A172 (cell line): ENCODE results near the gene PI4KB. TPM values are rescaled to one million over a fixed set of nuclear protein-coding genes. Genes with fewer than 3 reads are reported as not detected.

Source experiments
- DNase-seq: peaks from one replicate; pipeline ENCODE4 v3.0.0-alpha.2; 2015; ENCODE audit warnings: low spot score
- total RNA-seq: library from RNA; depleted of rRNA; stranded (reverse); fragments of >200 nt; shearing (Covaris generic); gene quantifications from 2 replicates; pipeline ENCODE4 v1.2.3, GENCODE V29; 2014

The PI4KB gene
- total RNA-seq, 1 experiment from 2014 or later = 86.6 TPM

DNA sequence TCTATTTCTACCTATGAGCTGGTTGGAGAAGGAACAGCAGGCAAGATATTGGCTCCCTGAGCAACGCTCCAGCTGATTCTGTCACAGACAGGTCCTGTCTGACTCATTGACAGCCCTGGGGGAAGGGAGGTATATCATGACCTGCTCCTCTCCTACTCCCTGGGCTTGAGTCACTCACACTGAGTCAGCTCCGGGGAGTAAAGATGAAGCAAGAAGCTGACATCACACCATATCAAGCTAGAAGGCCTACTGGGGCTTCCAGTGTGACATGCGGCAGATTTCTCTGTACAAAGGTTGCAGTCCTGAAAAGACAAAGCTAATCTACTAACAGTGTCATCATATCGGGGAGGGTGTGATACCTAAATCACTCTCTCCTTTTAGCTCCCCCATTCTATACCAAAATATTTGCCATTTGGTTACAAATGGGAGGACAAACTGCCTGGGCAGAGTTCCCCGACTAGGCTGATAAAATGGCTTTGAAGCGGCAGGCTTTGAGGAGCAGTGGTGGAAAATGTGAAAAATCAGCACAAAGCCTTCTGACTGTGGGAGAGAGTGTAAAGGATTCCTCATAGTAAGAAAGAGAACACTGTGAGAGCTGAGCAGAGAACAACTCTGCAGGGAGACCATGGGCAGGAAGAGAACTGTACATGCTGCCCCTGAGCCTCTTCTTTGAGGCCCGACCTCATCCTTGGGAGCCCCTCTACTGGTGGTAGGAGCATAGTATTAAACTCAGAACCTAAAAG lies 15.5 kb downstream of the PI4KB start:
- peak; percentile 100 for DNase-seq

DNA sequence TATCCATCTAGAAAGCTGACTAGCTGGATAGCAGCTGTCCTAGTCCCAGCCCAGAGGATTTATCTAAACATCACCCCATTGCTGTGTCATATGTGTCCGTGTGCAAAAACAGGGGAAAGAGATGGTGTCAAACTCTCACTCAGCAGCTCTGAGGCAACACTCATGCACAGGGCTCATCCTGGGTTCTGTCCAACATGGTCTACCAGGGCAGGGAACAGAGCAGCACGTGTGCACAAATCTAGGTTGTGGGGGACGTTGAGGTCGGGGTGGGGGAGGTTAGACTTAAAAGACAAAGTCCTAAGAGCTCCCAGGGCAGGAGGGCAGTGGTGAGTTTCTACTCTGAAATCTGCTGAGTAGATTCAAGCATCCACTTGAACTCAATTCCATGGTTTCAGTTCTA lies 16.2 kb downstream of the PI4KB start:
- no peak for DNase-seq

DNA sequence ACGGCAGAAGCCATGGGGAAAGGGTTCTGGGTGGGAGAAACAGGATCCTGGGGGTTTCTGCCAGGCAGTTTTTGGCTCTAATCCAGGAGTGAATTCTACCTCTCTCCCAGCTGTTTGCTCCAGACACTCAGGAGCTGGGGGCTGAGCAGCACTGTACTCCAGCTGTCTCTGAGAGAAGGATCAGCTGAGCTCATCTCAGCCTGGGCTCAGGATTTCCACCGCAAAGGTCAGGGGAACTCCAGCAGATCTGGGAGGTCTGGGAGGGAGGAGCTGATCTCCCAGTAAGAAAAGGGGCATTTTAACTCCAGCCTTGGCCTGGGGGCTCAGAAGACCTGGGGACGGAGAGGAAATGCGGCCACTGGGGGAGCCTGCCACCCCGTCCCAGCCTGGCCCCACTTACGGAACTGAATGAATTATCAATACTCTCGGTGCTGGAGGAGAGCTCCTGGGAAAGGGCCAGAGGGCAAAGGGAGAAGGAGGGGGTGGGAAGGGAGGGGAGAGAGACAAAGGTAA lies 17.3 kb downstream of the PI4KB start:
- DNase-seq = no peak

DNA sequence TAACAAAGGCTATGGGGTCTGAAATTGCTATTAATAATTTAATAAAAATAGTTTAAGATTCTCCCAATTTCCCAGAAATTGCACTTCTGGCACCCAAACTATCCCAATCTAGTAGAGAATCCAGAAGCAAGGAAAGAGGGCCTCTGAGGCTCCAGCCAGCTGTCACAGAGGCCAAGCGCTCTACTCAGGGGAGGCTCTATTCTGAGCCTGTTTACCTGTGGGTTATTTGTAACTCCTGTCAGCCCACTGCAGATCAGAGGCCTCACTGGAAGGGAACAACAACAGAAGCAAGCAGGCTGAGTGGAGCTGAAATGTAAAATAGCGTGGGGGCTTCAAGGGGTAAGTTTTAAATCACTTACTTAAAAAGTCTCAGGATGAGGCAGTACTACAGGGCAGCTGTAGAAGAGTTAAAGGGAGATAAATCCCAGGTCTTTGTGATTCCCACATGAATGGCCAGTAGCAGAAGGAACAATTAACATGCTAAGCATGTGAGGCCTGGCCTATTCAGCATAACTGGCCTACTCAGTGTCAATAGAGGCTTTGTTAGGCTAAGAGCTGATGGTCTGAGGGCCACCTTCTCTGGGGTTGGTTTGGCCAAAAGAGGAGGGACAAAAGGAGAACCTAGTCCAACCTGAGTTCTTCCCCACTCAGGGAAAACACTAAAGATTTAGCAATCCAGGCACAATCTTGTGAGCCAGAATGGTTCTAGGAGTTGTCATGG lies 32.3 kb downstream of the PI4KB start:
- no peak for DNase-seq

DNA sequence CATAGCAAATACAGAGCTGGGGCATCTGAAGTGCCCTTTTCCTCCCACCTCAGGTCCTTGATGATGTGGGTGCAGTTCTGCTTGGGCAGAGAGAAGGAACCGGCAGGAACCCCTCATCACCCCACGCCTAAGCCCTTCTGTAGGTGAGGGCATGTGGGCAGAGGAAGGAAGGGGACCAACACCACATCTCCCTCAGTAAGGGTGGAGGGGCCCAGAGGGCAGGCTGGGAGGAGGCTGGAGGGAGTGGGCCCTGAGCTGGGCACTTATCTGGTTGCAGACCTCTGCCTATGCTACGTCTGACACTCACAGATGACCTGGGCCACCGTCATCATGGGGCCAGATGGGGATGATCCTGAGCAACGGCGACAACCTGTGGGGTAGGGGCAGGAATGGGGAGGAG lies 34.1 kb downstream of the PI4KB start:
- no peak for DNase-seq

DNA sequence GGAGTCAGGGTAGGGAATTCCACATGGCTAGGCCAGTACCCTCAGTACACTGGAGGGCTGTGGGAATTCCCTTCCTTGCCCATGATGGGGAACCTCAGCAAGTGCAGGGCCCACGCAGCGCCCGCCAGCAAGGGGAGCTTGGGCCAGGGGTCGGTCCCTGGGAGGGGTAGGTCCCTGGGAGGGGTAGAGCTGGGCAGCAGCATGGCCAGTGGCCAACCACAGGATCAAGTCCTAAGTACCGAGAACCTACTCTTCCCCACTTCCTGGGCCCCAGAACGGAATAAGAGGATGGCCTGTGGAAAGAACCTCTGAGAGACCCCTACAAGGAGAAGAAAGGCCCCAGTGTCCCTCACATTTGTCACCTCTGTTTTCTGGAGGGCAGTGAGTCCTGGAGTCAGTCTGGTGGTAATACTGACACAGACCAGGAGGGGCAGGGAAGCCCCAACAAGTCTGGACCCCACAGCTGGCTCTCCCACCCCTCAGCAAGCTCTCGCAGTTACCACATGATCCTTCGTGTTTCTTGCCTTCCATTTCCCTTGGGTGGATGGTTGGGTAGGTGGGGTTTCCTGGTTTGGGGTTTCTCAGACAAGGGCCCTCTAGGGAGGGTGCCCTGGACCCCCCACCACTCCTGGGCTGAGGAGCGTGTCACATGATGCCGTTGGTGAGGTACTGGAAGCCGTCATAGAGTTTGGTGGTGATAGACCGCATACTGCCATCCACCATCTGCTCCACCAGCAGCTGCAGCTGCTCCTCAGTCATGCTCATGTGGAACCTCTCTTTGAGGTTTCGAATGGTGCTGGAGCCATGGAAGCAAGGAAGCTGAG lies 34.8 kb downstream of the PI4KB start:
- no peak for DNase-seq

DNA sequence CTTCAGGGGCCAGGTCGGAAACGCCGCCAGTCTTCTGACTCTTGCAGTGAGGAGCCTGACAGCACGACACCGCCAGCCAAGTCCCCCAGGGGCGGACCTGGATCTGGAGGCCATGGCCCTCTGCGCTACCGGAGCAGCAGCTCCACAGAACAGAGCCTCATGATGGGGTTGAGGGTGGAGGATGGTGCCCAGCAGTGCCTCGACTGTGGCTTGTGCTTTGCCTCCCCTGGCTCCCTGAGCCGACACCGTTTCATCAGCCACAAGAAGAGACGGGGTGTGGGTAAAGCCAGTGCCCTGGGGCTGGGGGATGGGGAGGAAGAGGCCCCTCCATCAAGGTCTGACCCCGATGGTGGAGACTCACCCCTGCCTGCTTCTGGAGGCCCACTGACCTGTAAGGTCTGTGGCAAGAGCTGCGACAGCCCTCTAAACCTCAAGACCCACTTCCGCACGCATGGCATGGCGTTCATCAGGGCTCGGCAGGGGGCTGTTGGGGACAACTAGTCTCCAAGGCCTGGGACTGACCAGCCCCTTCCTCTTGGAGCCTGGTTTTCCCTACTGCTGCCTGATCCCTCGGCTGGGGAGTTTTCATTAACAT lies 36.4 kb downstream of the PI4KB start:
- DNase-seq = no peak

DNA sequence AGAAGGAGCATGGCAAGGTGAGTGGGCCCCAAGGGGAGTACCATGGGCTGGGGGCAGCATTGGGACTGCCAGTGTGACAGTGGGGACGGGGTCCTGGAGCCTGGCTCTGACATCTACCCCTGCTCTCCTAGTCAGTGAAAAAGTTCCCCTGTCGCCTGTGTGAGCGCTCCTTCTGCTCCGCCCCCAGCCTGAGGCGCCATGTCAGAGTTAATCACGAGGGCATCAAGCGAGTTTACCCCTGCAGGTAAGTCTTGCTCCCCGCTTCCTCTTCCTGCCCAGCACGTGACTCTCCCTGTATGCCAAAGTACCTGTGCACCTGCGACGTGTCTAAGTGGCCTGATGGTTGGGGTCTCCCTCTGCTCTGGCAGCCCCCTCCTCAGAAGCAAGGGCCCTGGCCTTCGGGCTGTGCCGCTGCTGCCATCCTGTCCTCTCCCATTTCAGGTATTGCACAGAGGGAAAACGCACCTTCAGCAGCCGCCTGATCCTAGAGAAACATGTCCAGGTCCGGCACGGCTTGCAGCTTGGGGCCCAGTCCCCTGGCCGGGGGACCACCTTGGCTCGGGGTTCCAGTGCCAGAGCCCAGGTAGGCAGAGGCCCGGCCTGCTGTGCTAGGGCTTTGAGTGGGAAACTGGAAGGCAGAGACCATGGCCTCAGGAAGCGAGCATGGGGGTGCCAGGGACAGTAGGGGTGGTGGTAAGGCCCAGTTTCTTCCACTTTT lies 37.1 kb downstream of the PI4KB start:
- DNase-seq = no peak

DNA sequence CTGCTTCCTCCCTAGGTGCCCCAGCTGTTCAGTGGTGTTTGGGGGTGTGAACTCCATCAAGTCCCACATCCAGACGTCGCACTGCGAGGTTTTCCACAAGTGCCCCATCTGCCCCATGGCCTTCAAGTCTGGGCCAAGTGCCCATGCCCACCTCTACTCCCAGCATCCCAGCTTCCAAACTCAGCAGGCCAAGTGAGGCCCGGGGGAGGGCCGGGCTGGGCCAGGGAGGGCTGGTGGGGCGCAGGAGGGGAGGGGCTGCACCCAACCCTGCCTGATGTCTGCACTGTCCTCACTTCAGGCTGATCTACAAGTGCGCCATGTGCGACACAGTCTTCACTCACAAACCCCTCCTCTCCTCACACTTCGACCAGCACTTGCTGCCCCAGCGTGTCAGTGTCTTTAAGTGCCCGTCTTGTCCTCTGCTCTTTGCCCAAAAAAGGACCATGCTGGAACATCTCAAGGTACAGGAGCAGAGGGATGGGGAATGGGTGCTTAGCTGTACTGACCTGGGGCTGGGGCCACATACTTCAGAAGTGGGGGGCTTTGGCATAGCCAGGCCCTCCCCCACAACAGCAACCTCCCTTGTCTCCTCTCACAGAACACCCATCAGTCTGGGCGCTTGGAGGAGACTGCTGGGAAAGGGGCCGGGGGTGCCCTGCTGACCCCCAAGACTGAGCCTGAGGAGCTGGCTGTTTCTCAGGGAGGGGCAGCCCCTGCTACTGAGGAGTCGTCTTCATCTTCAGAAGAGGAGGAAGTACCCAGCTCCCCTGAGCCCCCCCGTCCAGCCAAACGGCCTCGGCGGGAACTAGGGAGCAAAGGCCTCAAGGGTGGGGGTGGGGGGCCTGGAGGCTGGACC lies 37.9 kb downstream of the PI4KB start:
- no peak for DNase-seq

DNA sequence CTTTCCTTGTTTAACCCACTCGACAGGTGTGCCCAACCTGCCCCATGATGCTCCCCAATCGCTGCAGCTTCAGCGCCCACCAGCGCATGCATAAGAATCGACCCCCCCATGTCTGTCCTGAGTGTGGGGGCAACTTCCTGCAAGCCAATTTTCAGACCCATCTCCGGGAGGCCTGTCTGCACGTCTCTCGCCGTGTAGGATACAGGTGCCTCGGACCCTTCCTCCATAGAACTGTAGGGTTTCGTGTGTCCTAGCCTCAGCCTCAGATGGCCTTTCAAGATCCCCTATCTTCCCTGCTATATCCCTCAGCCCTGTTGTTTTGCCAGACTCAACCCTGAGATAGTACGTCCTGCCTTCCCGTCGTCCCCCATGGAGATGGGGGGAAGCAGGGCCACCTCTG lies 38.7 kb downstream of the PI4KB start:
- DNase-seq = no peak

DNA sequence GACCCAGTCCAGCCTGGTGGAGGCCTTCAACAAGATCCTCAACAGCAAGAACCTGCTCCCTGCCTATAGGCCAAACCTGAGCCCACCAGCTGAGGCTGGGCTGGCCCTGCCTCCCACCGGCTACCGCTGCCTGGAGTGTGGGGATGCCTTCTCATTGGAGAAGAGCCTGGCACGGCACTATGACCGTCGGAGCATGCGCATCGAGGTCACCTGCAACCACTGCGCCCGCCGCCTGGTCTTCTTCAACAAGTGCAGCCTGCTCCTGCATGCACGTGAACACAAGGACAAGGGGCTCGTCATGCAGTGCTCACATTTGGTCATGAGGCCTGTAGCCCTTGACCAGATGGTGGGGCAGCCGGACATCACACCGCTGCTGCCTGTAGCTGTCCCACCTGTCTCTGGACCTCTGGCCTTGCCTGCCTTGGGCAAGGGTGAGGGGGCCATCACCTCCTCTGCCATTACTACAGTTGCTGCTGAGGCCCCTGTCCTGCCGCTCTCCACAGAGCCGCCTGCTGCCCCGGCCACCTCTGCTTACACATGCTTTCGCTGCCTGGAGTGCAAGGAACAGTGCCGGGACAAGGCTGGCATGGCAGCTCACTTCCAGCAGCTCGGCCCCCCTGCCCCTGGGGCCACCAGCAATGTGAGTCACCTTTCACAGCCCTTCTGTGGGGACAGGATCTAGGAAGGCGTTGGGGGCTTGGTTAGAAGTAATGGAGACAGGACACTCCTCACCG lies 39.3 kb downstream of the PI4KB start:
- DNase-seq = no peak

DNA sequence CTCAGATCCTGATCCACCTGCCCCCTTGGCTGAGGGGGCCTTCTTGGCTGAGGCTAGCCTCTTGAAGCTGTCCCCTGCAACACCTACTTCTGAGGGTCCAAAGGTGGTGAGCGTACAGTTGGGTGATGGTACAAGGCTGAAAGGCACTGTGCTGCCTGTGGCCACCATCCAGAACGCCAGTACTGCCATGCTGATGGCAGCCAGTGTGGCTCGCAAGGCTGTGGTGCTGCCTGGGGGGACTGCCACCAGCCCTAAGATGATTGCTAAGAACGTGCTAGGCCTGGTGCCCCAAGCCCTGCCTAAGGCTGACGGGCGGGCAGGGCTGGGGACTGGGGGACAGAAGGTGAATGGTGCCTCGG lies 39.9 kb downstream of the PI4KB start:
- DNase-seq = no peak

DNA sequence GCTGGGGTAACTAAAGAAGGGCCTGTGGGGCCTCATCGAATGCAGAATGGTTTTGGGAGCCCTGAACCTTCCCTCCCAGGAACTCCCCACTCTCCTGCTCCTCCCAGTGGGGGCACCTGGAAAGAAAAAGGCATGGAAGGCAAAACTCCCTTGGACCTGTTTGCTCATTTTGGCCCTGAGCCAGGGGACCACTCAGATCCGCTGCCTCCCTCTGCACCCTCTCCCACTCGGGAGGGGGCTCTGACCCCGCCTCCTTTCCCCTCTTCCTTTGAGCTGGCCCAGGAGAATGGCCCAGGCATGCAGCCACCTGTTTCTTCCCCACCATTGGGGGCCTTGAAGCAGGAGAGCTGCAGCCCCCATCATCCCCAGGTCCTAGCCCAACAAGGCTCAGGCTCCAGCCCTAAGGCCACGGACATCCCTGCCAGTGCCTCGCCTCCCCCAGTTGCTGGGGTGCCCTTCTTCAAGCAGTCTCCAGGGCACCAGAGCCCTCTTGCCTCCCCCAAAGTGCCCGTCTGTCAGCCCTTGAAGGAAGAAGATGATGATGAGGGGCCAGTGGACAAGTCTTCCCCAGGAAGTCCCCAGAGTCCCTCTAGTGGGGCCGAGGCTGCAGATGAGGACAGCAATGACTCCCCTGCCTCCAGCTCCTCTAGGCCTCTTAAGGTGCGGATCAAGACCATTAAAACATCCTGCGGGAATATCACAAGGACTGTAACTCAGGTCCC lies 40.4 kb downstream of the PI4KB start:
- no peak for DNase-seq

DNA sequence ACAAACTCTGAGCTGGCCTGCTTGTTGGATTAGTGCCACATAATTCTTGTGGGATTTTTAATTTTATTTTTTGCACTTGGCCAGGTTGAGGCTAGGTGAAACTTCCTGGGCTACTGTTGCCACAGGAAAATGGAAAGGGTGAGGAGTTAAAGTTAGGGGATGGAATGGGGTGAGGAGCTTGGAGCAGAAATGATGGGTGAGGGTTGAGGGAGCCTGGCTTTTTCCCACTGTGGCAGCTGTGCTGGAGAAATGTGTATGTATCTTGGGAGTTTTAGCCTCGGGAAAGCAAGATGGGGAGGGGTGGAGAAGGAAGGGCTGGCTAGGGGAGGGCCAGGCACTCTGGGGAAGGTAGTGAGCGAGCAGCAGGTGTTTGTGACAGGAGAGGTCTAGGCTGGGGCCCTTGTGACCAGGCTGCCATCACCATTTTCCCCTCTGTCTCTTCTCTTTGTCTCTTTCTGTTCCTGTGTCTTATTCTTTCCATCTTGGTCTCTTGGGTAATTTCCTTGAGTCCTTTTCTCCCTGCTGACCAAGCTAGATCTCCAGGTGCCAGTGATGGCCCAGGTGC lies 43.1 kb downstream of the PI4KB start:
- DNase-seq = no peak

DNA sequence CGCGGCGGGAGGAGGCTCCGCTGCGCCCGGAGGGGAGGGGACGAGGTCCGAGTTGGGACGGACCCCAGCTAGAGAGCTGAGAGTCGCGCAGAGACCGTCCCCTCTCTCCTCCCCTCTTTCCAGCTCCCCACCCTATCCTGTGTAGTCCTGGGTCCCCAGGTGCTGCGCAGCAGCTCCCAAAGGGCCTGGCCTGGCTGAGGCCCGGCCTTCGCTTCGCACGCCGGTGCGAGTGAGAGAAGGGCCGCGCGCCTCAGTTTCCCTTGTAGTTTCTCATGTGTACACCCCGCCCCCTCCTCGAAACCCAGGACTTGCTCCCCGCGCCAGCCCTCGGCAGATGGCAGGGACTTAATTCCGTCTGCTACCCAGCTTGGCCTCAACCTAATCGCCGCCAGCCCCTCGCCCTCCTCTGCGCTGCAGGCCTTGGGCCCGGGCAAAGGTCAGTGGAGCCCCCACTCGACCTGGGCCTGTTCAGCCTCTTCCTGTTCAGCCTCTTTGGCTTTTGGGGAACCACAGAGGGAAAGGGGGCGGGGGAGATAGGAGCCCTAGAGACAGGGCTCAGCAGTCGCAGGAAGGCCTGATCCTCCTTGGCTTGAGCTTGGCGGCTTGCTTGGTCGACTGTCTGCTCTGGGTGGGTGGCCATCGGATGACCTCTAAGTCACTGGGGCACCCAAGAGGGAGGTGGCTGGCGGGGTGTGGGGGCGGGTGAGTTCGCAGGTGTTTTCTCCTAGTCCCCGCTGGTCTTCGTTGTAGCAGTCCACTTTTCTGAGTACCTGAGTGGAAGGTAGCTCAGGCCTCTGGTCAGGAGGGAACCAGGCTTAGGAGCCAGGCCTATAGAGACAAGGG lies 44.1 kb downstream of the PI4KB start:
- no peak for DNase-seq

DNA sequence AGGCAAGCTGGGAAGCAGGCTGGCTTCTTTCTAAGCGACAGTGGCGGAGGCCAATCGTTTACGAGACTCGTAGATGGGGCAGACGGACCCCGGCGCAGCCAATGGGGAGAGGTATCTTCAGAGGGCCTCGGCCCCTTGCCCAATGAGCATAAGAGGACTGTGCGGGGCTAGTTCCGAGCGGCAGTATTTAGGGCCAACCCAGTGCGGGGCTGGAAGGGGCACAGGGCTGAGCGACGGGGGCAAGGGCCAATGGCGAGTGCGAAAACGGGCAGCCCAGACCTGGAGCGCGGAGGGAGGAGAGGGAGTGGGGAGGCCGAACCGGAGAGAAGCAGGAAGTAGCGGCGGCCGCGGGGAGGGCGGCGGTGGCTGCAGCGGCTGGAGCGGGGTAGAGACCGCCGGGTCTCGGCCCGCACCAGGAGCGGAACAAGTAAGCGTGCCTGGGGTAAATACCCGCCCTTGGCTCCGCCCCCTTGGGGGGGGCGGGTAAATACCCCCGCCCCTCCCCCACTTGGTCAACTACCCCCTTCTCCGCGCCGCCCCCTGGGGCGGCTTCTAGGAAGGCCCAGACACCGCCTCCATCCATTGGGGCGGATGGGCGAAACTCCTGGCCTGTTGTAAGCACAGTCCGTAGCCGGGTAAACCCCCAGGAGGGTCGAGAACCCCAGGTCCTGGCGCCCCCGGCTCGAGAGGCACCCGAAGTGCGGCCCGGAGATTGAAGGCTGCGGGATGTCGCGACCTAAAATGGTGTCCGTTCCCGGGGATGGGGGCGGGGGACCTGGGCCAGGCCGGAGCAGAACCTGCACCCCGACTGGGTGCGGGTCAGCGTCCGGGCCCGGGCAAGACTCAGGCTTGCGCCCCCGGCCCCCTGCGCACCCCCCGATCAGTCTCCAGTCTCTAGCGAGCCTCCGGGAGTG lies 45.0 kb downstream of the PI4KB start, which contains the start of gene ZNF687:
Gene ZNF687, plus strand, starts transcription at position 331 of the 914 bp plus-strand sequence. CDS start 3,993 bp downstream, outside the sequence.
- DNase-seq = peak; percentile 100
